ENCODE data around the gene RNLS. TPM values are rescaled to one million over a fixed set of nuclear protein-coding genes. Genes with fewer than 3 reads are reported as not detected.

Gene RNLS
- total and polyA plus RNA-seq, 2 of the 8 experiments (the other 6 are each of a cell fraction or from before 2014, with no cell fraction given): 7.5 to 12.7 TPM

- TF ChIP-seq YY1 (IDR thresholded peaks at IDR 0.05; ENCODE audit: low read depth, low read length) (peak; percentile 69; the same call in 1 of the 2 replicates), HDAC6 (IDR thresholded peaks at IDR 0.05; ENCODE audit: low read depth, low read length) (no peak), KDM4A (IDR thresholded peaks at IDR 0.05; ENCODE audit: low read depth, low read length, severe bottlenecking) (peak; percentile 96), RXRA (IDR thresholded peaks at IDR 0.05; ENCODE audit: insufficient read depth, low read depth, low read length) (no peak), MAFK (IDR thresholded peaks at IDR 0.05; ENCODE audit: low read depth, low read length) (no peak), POLR2A (IDR thresholded peaks at IDR 0.05; ENCODE audit: control extremely low read depth in 1 of 2, low read depth in 2 of 2, low read length in 2 of 2) (peak; percentile 54 to 80), ATF3 (IDR thresholded peaks at IDR 0.05; ENCODE audit: insufficient read depth, low read depth, low read length) (0 out of 2 replicates have a peak, but pooled peaks have one; percentile 10), CEBPB (IDR thresholded peaks at IDR 0.05; ENCODE audit: low read depth, low read length) (no peak), PHF8 (conservative IDR thresholded peaks at IDR 0.05; ENCODE audit: low read depth, low read length) (peak; percentile 89), ATF2 (IDR thresholded peaks at IDR 0.05; ENCODE audit: low read length) (no peak), SAP30 (IDR thresholded peaks at IDR 0.05; ENCODE audit: insufficient read depth, insufficient replicate concordance, low read length) (no peak), JUND (IDR thresholded peaks at IDR 0.05; ENCODE audit: low read length) (no peak), TCF12 (IDR thresholded peaks at IDR 0.05; ENCODE audit: low read depth, low read length) (no peak), USF2 (IDR thresholded peaks at IDR 0.05; ENCODE audit: low read length) (peak; percentile 83), RAD21 (IDR thresholded peaks at IDR 0.05 in 1 of 2, conservative IDR thresholded peaks at IDR 0.05 in 1 of 2; ENCODE audit: low read depth in 2 of 2, low read length in 2 of 2) (peak; percentile 35 to 56; a peak in 3 of 4 replicates), EZH2 (IDR thresholded peaks at IDR 0.05; ENCODE audit: low read depth, low read length, severe bottlenecking) (no peak), CTCF (IDR thresholded peaks at IDR 0.05; ENCODE audit: control extremely low read depth in 1 of 3, insufficient read depth in 1 of 3, low read depth in 1 of 3, low read length in 3 of 3) (peak; percentile 64 to 76 (median 72))
Measured at GRCh38 chr10:88582806-88583583, at the start of gene RNLS (continued).
